Astrocyte of the cerebellum (primary cell): ENCODE measurements around the gene ISLR.

Source experiments
- DNase-seq: peaks from one replicate; pipeline ENCODE4 v3.0.0-alpha.2; 2011; ENCODE audit warnings: low read depth
- H3K4me3 ChIP-seq: 2 replicates; pipeline ENCODE4 v1.5.1; 2011; ENCODE audit warnings: mild to moderate bottlenecking, low read depth, low read length, moderate library complexity
- CTCF ChIP-seq: IDR thresholded peaks from 2 replicates; pipeline ENCODE4 v1.5.1; 2012; ENCODE audit warnings: low read length, low read depth, moderate library complexity, mild to moderate bottlenecking; ENCODE audit errors: missing control alignments
- in situ Hi-C: cut with HindIII; loops from 2 replicates; pipeline ENCODE4 v1.10.0; 2017; ENCODE audit warnings: low sequenced_read_pairs

Gene ISLR

DNA sequence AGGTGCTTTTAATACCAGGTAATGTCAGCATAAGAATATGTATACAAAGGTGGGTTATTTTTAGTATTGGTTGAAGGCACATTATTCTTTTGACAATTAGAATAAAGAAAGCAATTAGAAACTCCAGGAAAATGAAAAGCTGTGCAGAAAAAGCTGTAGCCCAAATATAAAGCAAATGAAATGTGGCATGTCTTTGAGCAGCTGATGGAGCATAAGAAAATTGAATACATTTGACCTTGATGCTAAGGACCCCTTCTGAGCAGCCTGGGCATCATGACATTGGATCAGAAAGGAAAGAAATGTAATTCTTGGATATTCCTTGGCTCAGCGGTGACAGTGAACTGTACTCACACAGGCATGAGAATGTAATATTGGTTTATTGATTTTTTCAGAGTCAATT is 8.0 kb upstream of the ISLR start:
- in situ Hi-C loops = no loop called here
- DNase-seq = no peak
- no peak for TF ChIP-seq CTCF
- no peak overlapping the region for H3K4me3 ChIP-seq

GRCh38 chr15:74167891-74168331 is 5.6 kb upstream of the ISLR start:
- H3K4me3 ChIP-seq = no peak overlapping the region
- TF ChIP-seq CTCF = no peak
- DNase-seq = no peak
- in situ Hi-C loops = no loop called here

DNA sequence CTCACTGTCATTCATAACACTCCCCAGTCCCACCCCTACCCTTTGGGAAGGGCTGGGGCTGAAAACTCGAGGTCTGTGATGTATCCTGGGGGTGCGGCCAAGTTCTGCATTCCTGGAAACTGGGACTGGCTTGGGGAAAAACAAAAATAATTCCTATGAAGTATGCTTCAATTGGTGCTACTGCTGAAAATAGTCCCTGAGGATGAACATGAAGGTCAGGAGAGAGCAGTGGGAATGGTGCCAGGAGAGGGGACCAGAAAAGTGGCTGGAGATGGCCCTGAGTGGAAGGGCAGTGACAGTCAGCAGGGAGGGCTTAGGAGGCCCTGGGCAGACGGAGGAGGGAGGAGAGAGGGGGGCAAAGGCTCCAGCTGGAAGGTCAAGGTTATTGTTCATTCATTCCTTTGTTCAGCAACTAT is 4.8 kb upstream of the ISLR start:
- DNase-seq = no peak
- no peak overlapping the region for H3K4me3 ChIP-seq
- in situ Hi-C loops = no loop called here
- TF ChIP-seq CTCF = no peak

- no peak for DNase-seq
- H3K4me3 ChIP-seq = no peak overlapping the region
- in situ Hi-C loops = no loop called here
- no peak for TF ChIP-seq CTCF
These were observed 3.3 kb upstream of the ISLR start for GRCh38 chr15:74170071-74170844.

- in situ Hi-C loops = no loop called here
- TF ChIP-seq CTCF = no peak
- H3K4me3 ChIP-seq = no peak overlapping the region
- no peak for DNase-seq
These were observed 2.5 kb upstream of the ISLR start for GRCh38 chr15:74170875-74171578.

DNA sequence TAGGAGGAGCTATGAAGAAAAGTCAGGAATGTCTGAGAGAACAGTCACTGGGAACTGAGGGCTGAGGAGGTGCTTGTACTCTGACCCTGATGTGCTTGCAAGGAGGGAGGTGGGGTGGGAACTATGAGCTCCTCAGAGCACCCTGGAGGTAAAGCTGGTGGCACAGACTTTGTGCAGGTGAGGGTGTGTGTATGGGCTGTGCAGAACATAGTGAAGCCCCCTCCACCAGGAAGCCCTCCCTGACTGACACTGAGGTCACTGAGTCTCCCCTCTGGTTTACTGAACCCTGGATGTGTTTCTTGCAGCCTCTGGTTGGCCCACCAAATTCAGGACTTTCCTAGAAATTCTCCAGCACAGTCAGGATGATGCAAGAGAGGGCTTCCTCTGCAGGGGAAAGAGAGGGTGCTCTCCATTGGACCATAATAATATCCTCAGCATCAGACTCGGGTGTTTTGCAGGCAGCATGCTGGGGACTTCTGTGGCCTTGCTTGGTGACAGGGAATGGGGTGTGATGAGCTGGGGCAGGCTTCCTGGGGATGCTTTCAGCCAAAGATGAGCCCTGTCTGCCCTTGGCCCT is 1.5 kb upstream of the ISLR start:
- no peak overlapping the region for H3K4me3 ChIP-seq
- in situ Hi-C loops = no loop called here
- no peak for DNase-seq
- TF ChIP-seq CTCF = no peak
